Adipose tissue (tissue), 3 donors: Measurements from ENCODE around the gene CNTFR. TPM values are rescaled to one million over a fixed set of nuclear protein-coding genes. Genes with fewer than 3 reads are reported as not detected.
"Not testable (repeated sequence)": the region's sequence is repeated elsewhere in the genome, so short reads cannot be mapped to it uniquely, and the experiment has no call there.

Source experiments
- H3K27ac ChIP-seq: one replicate; pipeline ENCODE4 v1.5.1; 2013; ENCODE audit warnings: low read depth, low read length
- WGBS, 3 donors: extraction: QIAGEN DNeasy Blood & Tissue Kit; methylation state at CpG; one replicate each; pipeline ENCODE4 v1.1.7; 2013; 5-methylcytosine and 5-hydroxymethylcytosine counted together
- polyA plus RNA-seq, 3 donors: library from polyadenylated mRNA; stranded (reverse); fragments of 200-250 nt; gene quantifications; one replicate each; pipeline ENCODE4 v1.2.3, GENCODE V29; 2013
- donor health status: healthy with polysubstance abuse.
- donor health status: Bipolar disorder and iron deficiency.
- donor health status: healthy.

CNTFR gene, protein sequence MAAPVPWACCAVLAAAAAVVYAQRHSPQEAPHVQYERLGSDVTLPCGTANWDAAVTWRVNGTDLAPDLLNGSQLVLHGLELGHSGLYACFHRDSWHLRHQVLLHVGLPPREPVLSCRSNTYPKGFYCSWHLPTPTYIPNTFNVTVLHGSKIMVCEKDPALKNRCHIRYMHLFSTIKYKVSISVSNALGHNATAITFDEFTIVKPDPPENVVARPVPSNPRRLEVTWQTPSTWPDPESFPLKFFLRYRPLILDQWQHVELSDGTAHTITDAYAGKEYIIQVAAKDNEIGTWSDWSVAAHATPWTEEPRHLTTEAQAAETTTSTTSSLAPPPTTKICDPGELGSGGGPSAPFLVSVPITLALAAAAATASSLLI
- 100 to 1,000 TPM in 1 of 3 donors, 10 to 100 TPM in 2; 18.9 to 174 (median 82.9) TPM for polyA plus RNA-seq

DNA sequence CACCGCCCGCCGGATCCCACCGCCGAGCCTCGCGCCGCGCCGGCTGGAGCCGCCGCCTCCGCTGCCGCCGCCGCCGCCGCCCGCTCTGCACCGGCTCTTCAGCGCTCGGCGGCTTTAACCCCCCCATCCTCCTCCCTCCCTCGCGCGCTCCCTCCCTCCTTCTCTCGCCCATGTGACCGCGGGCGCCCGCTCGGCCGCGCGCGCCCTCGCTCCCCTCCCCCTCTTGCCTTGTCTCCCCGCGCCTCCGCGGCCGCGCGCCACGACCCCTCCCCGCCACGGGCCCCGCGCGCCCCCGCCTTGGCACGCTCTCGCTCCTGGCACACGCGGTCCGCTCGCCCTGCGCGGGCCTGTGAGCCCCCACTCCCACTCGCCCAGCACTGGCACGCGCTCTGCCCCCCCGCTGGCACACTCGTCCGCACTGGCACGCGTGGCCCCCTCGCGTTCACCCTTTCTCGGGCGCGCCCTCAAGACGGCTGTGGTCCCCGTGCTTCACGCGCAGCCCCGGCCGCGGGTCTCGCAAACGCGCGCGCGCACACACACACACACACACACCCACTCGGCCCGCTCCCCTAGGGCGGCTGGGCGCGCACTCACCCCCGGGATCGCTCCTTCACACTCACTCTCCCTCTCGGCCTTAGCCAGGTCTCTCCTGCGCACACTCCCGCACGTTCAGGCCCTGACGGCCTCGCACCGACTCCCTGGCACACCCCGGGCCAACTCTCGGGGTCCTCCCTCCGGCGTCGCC lies at the start of gene CNTFR:
Gene CNTFR (minus strand): TSS at position 89 of the 745 bp plus-strand sequence. CDS start 20,743 bp downstream, outside the sequence.
- WGBS, 3 donors = 0 to 1% (median 1%) methylated on average over 57 to 104 of the region's 104 CpGs
- no peak within 1 kb of the TSS for H3K27ac ChIP-seq

DNA sequence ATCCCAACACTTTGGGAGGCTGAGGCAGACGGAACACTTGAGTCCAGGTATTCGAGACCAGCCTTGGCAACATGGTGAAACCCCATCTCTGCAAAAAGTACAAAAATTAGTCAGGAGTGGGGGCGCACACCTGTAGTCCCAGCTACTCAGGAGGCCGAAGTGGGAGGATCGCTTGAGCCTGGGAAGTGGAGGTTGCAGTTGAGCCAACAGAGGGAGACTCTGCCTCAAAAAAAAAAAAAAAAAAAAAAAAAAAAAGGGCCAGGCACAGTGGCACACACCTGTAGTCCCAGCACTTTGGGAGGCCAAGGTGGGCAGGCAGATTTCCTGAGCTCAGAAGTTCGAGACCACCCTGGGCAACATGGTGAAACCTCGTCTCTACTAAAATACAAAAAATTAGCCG lies 49.8 kb upstream of the CNTFR start:
- H3K27ac ChIP-seq = not testable (repeated sequence)
- 84 to 92% (median 91%) methylated on average over 8 of the region's 8 CpGs for WGBS, 3 donors

DNA sequence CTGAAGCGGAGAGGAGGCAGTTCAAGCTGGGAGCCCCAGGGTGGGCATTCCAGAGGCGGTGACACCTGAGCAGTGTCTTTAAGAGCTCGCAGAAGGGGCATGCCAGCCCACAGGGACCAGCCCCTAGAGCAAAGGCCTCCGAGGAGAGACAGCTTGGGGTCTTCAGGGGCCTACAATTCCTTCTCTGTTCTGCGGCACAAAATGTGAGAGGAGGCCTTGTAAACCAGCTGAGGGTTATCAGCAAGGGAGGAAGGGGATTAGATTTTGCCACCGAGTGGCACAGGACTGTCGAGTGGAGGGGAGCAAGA lies 48.6 kb upstream of the CNTFR start:
- 17 to 31% (median 30%) methylated on average over 7 of the region's 7 CpGs for WGBS, 3 donors

DNA sequence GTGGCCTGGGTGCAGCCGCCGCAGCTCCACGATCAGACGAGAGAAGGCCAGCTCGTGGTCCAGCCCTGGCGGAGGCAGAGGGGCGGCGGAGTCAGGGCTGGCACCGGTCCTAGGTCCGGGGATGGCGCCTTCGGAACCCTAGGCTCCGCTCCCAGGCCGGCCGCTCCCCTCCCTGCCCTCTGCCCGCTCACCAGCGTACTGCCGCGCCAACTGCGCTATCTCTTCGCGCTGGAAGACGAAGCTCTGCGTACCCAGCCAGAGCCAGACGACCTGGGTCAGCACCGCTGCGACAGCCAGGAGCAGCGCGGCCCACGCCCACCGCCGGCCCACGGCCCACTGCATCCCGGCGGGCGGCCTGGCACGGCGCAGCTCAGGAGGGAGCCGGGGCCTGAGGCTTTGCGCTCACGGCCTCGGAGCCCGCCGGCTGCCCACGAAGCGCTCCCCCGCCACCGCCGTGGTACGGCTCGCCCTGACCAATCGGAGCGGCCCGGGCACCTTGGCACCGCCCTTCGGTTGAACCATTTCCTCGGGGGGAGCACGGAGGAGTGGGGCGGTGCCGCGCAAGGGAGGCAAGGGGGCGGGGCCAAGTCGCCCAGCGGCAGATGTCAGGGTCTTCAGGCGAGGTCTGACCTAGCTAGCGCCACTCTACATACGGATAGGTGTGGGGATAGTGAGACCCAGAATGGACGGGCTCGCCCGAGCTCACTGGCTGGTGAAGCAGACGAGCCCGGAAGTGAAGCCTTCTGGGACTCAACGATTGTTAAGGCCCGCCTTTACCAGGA lies 48.0 kb upstream of the CNTFR start, which contains the start of gene SIGMAR1:
Gene SIGMAR1 (minus strand): TSS at position 432 of the 782 bp plus-strand sequence. CDS start 90 bp downstream, at position 342.
- WGBS, 3 donors = 0 to 1% (median 0%) methylated on average over 61 to 74 of the region's 74 CpGs
- H3K27ac ChIP-seq = no peak within 1 kb of the TSS

More for the DNA sequence above, 48.6 kb upstream of the CNTFR start:
- no peak overlapping the region for H3K27ac ChIP-seq

DNA sequence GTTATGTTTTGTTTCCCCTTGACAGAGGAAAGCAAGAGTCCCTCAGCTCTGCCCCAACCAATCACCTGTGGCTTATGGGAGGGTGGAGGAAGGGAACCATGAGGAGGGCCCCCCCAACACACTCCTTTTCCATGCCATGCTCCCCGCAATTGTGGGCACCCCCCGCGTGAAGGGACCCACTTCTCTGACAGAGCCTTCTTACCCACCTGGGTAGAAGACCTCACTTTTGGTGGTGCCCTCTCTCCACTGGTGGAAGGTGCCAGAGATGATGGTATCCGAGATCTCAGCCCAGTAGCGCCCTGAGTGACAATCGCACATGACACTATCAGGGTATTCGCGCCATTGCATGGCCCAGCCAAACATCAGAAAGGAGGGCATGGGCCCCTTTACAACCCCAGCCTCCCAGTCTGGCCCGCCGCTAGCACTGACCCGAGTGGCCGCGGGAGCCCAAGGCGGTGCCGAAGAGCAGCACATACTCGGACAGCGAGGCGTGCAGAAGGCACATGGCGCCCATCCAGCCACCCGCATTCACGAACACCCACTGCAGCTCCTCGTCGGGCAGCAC lies 47.3 kb upstream of the CNTFR start:
- WGBS, 3 donors = 9 to 10% (median 9%) methylated on average over 23 of the region's 23 CpGs
- H3K27ac ChIP-seq = no peak overlapping the region

DNA sequence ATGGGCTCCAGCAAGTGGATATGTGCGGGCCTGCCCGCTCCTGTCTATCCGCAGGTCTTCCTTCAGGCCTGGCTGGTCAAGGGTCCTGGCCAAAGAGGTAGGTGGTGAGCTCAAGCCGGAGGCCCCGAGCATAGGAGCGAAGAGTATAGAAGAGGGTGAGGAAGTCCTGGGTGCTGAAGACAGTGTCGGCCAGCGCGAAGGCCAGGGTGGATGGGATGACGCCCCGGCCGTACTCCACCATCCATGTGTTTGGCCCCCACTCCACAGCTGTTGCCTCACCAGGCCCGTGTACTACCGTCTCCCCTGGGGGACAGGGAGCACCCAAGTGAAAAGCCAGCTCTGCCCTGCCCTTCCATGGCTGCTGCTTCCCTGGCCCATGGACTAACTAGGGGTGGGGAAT lies 46.0 kb upstream of the CNTFR start:
- no peak overlapping the region for H3K27ac ChIP-seq
- WGBS, 3 donors = 87 to 94% (median 93%) methylated on average over 14 of the region's 14 CpGs

DNA sequence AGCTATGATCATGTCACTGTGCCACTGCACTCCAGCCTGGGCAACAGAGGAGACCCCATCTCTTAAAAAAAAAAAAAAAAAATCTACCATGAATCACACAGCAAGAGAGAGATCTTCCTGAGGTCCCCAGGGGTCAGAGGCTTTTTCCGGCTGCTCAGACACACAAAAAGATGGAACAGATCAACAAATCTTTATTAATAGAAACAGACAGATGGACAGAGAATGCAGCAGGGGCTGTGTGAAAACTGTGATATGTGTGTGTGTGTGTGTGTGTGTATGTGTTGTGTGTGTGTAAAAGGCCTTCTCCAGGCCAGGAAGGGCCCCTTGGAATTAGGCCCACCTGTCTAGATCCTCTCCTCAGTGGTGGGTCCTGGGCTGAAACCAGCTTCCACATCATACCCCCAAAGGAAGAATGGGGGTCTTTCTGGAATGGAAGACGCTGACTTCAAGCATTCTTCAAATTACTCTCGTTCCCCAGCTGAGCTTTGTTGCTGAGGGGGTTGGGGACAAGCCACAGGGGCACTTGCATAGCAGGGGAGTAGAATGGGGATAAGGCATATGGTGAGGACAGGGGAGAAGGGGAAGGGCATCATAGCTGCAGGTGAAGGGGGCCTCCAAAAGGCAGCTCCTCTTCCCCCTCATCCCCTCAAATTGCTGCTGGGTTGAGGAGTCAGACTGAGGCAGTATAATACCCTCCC lies 45.2 kb upstream of the CNTFR start:
- 68 to 85% (median 71%) methylated on average over 3 of the region's 3 CpGs for WGBS, 3 donors

DNA sequence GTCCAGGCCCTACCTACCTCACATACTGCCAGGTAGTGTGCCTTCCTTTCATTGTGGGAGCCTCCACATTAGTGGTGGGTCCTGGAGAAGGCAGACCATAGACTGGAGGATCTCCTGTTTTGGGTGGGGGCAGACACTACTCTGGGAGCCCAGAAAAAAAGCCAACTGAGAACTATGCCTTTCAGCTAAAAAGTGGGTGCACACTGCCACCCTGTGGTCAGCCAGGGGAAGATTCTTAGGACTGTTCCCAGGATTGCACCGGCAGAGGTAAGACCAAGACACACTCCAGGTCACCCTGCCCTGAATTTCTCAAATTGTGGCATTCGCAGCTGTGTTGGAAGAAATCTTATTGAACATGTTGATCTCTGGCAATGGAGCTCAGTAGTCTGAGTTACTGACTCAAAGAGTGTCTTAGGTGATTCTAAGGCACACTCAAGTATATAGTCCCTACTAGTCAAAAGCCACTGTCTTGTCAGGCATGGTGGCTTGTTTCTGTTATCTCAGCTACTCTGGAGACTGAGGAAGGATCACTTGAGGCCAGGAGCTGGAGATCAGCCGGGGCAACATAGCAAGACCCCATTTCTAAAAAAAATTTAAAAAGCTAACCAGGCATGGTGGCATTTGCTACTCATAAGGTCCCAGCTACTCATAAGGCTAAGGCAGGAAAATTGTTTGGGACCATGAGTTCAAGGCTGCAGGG lies 44.5 kb upstream of the CNTFR start:
- 13 to 24% (median 23%) methylated on average over 3 of the region's 3 CpGs for WGBS, 3 donors
- H3K27ac ChIP-seq = no peak overlapping the region

More for the DNA sequence above, 45.2 kb upstream of the CNTFR start:
- no peak overlapping the region for H3K27ac ChIP-seq

DNA sequence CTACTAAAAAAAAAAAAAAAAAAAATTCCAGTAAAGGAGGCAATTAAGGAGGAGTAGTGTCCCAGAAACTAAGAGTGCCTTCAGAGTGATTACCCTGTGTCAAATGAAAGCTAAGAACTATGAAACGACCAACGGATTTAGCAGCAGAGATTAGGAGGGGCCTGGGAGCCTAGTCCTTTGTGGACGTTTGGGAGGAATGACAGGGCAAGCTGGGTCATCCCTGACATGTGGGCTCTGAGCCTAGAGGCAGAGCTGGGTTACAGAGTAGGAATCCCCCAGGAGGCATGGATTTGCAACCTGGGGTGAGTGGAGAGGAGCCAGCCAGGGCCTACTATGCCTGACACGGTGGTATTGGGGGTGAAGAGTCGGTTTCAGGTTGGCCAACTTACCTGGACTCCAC lies 43.6 kb upstream of the CNTFR start:
- WGBS, 3 donors = 55 to 69% (median 60%) methylated on average over 5 of the region's 5 CpGs
- H3K27ac ChIP-seq = no peak overlapping the region

DNA sequence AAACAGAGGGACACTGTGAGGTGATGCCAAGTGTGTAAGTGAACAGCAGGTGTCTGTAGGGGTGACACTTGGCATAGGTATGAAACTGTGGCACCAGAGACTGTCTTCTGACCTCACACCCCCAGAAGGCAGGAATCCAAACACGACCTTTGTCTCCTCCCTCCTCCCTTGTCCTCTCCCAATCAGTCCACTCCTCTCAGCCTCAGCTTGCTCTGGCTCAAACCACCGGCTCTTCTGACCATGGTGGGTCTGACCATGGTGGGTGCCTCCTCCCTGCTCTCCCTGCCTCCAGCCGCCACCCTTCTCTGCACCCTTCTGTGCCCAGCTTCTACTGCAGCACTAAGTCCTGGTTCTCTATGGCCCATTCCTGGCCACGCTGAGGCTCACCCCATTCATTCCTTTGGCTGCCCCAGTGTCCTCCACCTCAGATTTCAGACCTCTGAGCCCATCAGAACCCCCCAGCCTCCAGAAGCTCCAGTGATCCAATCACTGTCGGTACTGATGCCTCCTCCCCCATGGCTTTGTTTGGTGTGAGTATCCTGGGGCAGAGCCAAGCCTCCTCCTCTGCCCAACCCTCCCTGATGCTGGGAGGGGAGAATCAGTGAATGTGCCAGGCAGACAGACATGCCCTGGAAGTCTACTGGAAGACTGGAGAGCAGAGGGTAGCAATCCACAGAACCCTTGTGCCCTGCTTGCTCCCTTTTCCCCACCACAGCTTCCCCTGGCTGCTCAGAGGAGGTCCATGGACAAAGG lies 41.1 kb upstream of the CNTFR start:
- H3K27ac ChIP-seq = no peak overlapping the region
- WGBS, 3 donors = 26 to 36% (median 30%) methylated on average over 5 of the region's 5 CpGs

DNA sequence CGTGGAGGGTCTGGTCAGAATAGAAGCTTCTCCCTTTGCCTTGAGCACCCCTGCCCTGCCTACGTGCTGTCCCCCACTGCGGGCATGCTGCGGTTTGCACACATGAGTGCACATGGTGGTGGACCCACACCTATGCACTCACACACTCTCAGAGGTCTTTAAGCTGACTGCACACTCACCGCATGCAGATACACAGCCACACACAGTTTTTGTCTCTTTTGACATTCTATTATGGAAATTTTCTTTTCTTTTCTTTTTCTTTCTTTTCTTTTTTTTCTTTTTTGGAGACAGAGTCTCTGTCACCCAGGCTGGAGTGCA lies 39.9 kb upstream of the CNTFR start:
- H3K27ac ChIP-seq = no peak overlapping the region
- 24 to 33% (median 30%) methylated on average over 5 of the region's 5 CpGs for WGBS, 3 donors

DNA sequence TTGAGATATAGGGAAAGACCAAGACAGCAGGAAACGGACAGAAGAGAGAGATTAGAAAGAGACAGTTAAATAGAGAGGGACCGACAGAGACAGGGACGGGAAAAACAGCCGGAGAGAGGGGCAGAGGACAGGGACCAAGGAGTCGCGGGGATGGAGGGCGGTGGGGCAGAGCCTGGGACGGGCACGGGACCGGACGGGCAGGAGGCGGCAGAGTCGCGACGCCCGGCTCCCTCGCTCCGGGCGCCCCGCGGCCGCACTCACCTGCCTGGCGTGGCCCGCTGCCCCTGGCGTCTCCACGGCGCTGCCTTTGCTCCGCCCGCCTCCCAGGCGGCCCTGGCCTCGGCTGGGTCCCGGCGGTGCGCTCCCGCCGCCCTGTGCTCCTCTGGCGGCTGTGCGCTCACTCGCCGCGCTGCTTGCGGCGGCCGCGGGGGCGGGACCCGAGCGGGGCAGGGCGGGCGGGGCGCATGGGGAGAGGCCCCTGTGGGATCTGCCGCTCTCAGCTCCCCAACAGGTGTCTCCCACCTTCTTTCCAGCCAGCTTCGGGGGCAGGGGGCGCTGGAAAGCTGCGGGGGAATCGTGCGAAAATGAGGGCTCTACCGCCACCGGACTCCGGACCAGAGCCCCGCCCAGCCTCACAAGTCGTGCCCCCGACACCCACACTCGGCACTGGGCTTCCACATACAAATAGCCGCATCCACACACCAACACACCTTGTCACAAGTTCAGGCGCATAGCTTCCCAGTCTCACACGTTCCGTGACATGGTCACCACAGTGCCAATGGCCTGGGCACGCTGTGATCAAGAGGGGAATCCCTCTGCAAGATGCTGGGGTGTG lies 39.3 kb upstream of the CNTFR start, which contains the start of gene ARID3C:
Gene ARID3C (minus strand): TSS at position 411 of the 835 bp plus-strand sequence. CDS start 1,052 bp downstream, outside the sequence.
- WGBS, 3 donors = 1 to 2% (median 2%) methylated on average over 56 to 64 of the region's 69 CpGs
- no peak within 1 kb of the TSS for H3K27ac ChIP-seq

DNA sequence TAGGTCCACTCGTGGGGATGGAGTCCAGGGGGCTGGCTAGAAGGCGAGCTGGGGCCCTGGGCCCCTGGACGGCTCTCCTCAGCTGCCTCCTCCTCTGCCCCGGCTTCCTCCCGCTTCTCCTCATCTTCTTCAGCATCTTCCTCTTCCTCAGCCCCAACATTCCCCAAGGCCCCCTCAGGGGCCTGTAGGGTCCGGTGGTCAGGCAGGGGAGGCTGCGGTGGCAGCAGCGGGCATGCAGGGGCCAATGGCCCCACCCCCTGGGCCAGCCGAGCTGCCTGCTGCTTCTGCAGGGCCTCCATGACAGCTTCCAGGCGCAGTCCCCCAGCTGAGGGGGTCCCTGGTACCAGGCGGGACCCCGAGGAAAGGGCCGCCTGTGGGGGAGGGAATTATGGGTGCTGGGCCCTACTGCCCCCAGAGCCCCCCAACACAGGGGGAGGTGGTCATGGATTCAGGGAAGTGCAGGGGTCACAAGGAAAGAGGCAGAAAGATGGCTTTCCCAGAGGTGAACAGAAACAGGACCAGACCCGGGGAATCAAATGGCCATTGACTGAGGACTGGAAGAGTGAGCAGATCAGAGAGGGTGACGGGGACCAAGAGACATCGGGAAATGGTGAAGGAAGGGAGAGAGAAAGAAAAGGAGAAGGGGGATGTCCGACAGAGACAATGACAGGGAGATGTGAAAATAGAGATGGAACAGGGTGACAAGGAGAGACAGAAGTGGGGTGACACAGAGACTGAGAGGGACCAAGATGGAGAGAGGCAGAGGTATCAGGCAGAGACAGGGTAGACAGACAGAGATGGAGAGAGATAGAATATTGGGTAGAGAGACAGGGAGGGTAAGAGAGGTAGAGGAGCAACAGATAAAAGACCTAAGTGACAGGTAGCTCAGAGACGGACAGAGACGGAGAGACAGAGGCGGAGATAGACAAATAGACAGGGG lies 38.5 kb upstream of the CNTFR start:
- WGBS, 3 donors = 35 to 41% (median 37%) methylated on average over 20 of the region's 20 CpGs

DNA sequence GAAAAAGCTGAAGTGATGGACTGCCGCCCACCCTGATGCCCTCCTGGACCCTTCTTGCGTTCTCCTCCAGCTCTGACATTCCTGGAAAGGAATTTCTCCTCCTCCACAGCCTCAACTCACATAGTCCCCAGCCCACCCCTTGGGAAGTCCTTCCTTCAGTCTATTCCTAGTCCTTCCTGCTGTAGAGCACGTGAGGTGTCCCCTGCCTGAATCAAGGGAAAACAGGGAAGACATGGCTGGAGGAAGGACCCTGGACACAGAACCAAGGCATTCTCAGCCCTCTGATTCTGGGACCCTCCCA lies 35.6 kb upstream of the CNTFR start:
- no peak overlapping the region for H3K27ac ChIP-seq
- WGBS, 3 donors = 57 to 75% (median 75%) methylated on average over 3 of the region's 3 CpGs

More for the DNA sequence above, 38.5 kb upstream of the CNTFR start:
- no peak overlapping the region for H3K27ac ChIP-seq
